Mesothelial cell of epicardium (in vitro differentiated cells): ENCODE data around the gene MCM8. TPM values are rescaled to one million over a fixed set of nuclear protein-coding genes. Genes with fewer than 3 reads are reported as not detected.
A peak's percentile ranks its signal among the peaks of the same experiment; 100 is the strongest.

Experiments used
- DNase-seq, 2 experiments: peaks; one replicate each; pipeline ENCODE4 v3.0.0; 2021; ENCODE audit warnings: low spot score in 2 of 2; ENCODE audit not compliant: unreplicated experiment in 2 of 2
- H3K27ac Mint-ChIP-seq: 2 replicates; pipeline ENCODE4 v1.8.0; 2021; ENCODE audit warnings: mixed read lengths
- H3K27me3 Mint-ChIP-seq: 2 replicates; pipeline ENCODE4 v1.8.0; 2021; ENCODE audit warnings: low read depth, mixed read lengths
- H3K36me3 Mint-ChIP-seq: 2 replicates; pipeline ENCODE4 v1.8.0; 2021; ENCODE audit warnings: mixed read lengths
- H3K4me1 Mint-ChIP-seq: 2 replicates; pipeline ENCODE4 v1.8.0; 2021; ENCODE audit warnings: mixed read lengths
- H3K4me3 Mint-ChIP-seq: 2 replicates; pipeline ENCODE4 v1.8.0; 2021; ENCODE audit warnings: mild to moderate bottlenecking, moderate library complexity, mixed read lengths
- H3K9me3 Mint-ChIP-seq: 2 replicates; pipeline ENCODE4 v1.8.0; 2021; ENCODE audit warnings: mixed read lengths
- CTCF ChIP-seq: fragments of 200-600 bp; sonication (generic); IDR thresholded peaks from one replicate; pipeline ENCODE4 v1.5.0; 2021; ENCODE audit warnings: antibody characterized with exemption; ENCODE audit not compliant: unreplicated experiment
- total RNA-seq: library from RNA; stranded (reverse); gene quantifications from 3 replicates; pipeline ENCODE4 v1.2.1, GENCODE V29; 2021

Gene MCM8
- total RNA-seq, 1 donor from 2014 or later, result 11.3 TPM

- Mint-ChIP-seq H3K27ac (peak overlapping the region; percentile 40), H3K36me3 (peaks cover 28% of the 10 kb centered on the region), H3K9me3 (no peaks in the 10 kb centered on the region), H3K27me3 (no peaks in the 10 kb centered on the region), H3K4me3 (no peak overlapping the region), H3K4me1 (peaks cover 30% of the 10 kb centered on the region)
- DNase-seq, result no peak
- no peak for TF ChIP-seq CTCF
Measured at GRCh38 chr20:6037082-6037481, 86.6 kb downstream of the MCM8 start.

- H3K4me1 Mint-ChIP-seq, result peaks cover 22% of the 10 kb centered on the region
- peak overlapping the region; percentile 76 for H3K27ac Mint-ChIP-seq
- H3K9me3 Mint-ChIP-seq, result no peaks in the 10 kb centered on the region
- no peak for TF ChIP-seq CTCF
- no peaks in the 10 kb centered on the region for H3K27me3 Mint-ChIP-seq
- H3K36me3 Mint-ChIP-seq, result peaks cover 30% of the 10 kb centered on the region
- DNase-seq, result no peak
- H3K4me3 Mint-ChIP-seq, result no peak overlapping the region
Measured at GRCh38 chr20:6038256-6038655, 87.8 kb downstream of the MCM8 start.

- H3K4me1 Mint-ChIP-seq, result peaks cover 7% of the 10 kb centered on the region
- no peak for DNase-seq
- H3K9me3 Mint-ChIP-seq, result no peaks in the 10 kb centered on the region
- no peak for TF ChIP-seq CTCF
- H3K36me3 Mint-ChIP-seq, result peaks cover 32% of the 10 kb centered on the region
- H3K4me3 Mint-ChIP-seq, result no peak overlapping the region
- H3K27me3 Mint-ChIP-seq, result no peaks in the 10 kb centered on the region
- H3K27ac Mint-ChIP-seq, result peak overlapping the region; percentile 62
Measured at GRCh38 chr20:6039766-6040165, 89.3 kb downstream of the MCM8 start.

GRCh38 chr20:6040540-6040939, 90.1 kb downstream of the MCM8 start:
- Mint-ChIP-seq H3K4me3 (no peak overlapping the region), H3K9me3 (no peaks in the 10 kb centered on the region), H3K27ac (peak overlapping the region; percentile 71), H3K4me1 (peaks cover 7% of the 10 kb centered on the region), H3K36me3 (peaks cover 31% of the 10 kb centered on the region), H3K27me3 (no peaks in the 10 kb centered on the region)
- TF ChIP-seq CTCF, result no peak
- no peak for DNase-seq

- Mint-ChIP-seq H3K9me3 (no peaks in the 10 kb centered on the region), H3K4me3 (no peak overlapping the region), H3K36me3 (peaks cover 31% of the 10 kb centered on the region), H3K4me1 (peaks cover 7% of the 10 kb centered on the region), H3K27me3 (no peaks in the 10 kb centered on the region), H3K27ac (no peak overlapping the region)
- TF ChIP-seq CTCF, result no peak
- DNase-seq, result no peak
Measured at GRCh38 chr20:6040958-6041807, 90.7 kb downstream of the MCM8 start.
